Gastrocnemius medialis (tissue), 4 donors: Measurements from ENCODE around the gene COMMD9. TPM values are rescaled to one million over a fixed set of nuclear protein-coding genes. Genes with fewer than 3 reads are reported as not detected.

Experiments used
- ATAC-seq, 2 donors: fragments of 150-250 bp; one replicate each; pipeline ENCODE4 v1.9.1; 2016
- DNase-seq, 2 donors: peaks; one replicate each; pipeline ENCODE4 v3.0.0-alpha.2; 2019
- H3K27ac ChIP-seq, 4 donors: fragments of 200-600 bp; sonication (generic); 1 replicate in 1 of 4; 2 replicates in 3 of 4; pipeline ENCODE4 v1.5.1; 2016 to 2018; ENCODE audit warnings: mild to moderate bottlenecking in 2 of 4, moderate library complexity in 1 of 4
- H3K27me3 ChIP-seq, 3 donors: fragments of 200-600 bp; sonication (generic) in 2 of 3; 1 replicate in 1 of 3; 2 replicates in 2 of 3; pipeline versions ENCODE4 v1.5.1 to v1.6.0; 2016 to 2019; ENCODE audit warnings: mild to moderate bottlenecking in 1 of 3, moderate library complexity in 1 of 3
- H3K36me3 ChIP-seq, 2 donors: fragments of 200-600 bp; sonication (generic) in 1 of 2; one replicate each; pipeline ENCODE4 v1.5.1; 2017 to 2018
- H3K4me1 ChIP-seq, 2 donors: fragments of 200-600 bp; sonication (generic) in 1 of 2; one replicate each; pipeline ENCODE4 v1.5.1; 2016 to 2017; ENCODE audit warnings: mild to moderate bottlenecking in 2 of 2
- H3K4me3 ChIP-seq, 4 donors: fragments of 200-600 bp; sonication (generic) in 3 of 4; 1 replicate in 1 of 4; 2 replicates in 3 of 4; pipeline ENCODE4 v1.5.1; 2016 to 2019; ENCODE audit warnings: mild to moderate bottlenecking in 2 of 4
- H3K9me3 ChIP-seq, 3 donors: fragments of 200-600 bp; sonication (generic) in 2 of 3; 1 replicate in 1 of 3; 2 replicates in 2 of 3; pipeline ENCODE4 v1.5.1; 2016 to 2019
- CTCF ChIP-seq, 5 experiments: fragments of 450-650 bp in 3 of 5; fragments of 200-600 bp in 2 of 5; sonication (generic) in 2 of 5; IDR thresholded peaks in 4 of 5; conservative IDR thresholded peaks in 1 of 5; 1 replicate in 4 of 5; 2 replicates in 1 of 5; pipeline ENCODE4 v1.5.1; 2016 to 2019; ENCODE audit warnings: antibody characterized with exemption in 5 of 5, mild to moderate bottlenecking in 3 of 5, moderate library complexity in 3 of 5
- in situ Hi-C, 4 donors: fragments of 200-750 bp; cut with MboI; loops; one replicate each; pipeline versions ENCODE4 v1.15.0 to v1.8.0; 2017; ENCODE audit warnings: low sequenced_read_pairs in 4 of 4
- intact Hi-C: fragments of 100-400 bp; cut with DNase I; formaldehyde crosslinking; loops from one replicate; pipeline ENCODE4 v1.15.1; 2023; ENCODE audit warnings: low total_unique reads
- total RNA-seq, 4 donors: library from RNA; depleted of rRNA; stranded (reverse); fragments of >200 nt; gene quantifications; one replicate each; pipeline versions ENCODE4 v1.1.0 to v1.2.3, GENCODE V29; 2016

The COMMD9 gene
- total RNA-seq, 4 donors from 2014 or later: 51.8 to 68.6 (median 57.7) TPM

- Histone ChIP-seq H3K9me3 (peaks cover 0 to 7% (median 0%) of the 10 kb centered on the region in 3 donors), H3K4me3 (no peak overlapping the region), H3K27me3 (no peaks in the 10 kb centered on the region), H3K27ac (no peak overlapping the region), H3K4me1 (no peaks in the 10 kb centered on the region), H3K36me3 (no peaks in the 10 kb centered on the region)
- DNase-seq: no peak
- in situ Hi-C loops (no loop called here), intact Hi-C loops (no loop called here)
- no peak for TF ChIP-seq CTCF (IDR thresholded peaks at IDR 0.05 in 4 of 5, conservative IDR thresholded peaks at IDR 0.05 in 1 of 5)
- ATAC-seq: no peak
Measured at GRCh38 chr11:36222831-36223635, 66.2 kb downstream of the COMMD9 start.

Other genes with a start within 250 kb of the COMMD9 start
- gene PRR5L, start 6.9 kb upstream of the COMMD9 start, total RNA-seq: 1 to 10 TPM in 2 of 4 donors, under 1 TPM in 2; 0.46 to 3.2 (median 1.2) TPM
- 10 to 100 TPM in 3 of 4 donors, 1 to 10 TPM in 1; 9.8 to 14.4 (median 11.3) TPM for gene TRAF6, start 220.8 kb upstream of the COMMD9 start, total RNA-seq